Motor neuron (in vitro differentiated cells): ENCODE measurements around the gene PNKD. TPM values are rescaled to one million over a fixed set of nuclear protein-coding genes. Genes with fewer than 3 reads are reported as not detected.

Experiments used
- ATAC-seq, 8 experiments: fragments of 200-7000 bp; cut with Tn5 transposase; replicated peaks in 6 of 8; 2 replicates each; pipeline ENCODE4 v1.8.0; 2021; ENCODE audit warnings: mild to moderate bottlenecking in 8 of 8, moderate library complexity in 8 of 8
- H3K27ac ChIP-seq, 2 donors: fragments of 250-450 bp; sonication (Bioruptor Pico); 2 replicates each; pipeline ENCODE4 v1.9.0; 2021; ENCODE audit warnings: antibody characterized with exemption in 2 of 2, mild to moderate bottlenecking in 2 of 2, moderate library complexity in 1 of 2
- H3K4me1 ChIP-seq, 2 donors: fragments of 250-450 bp; sonication (Bioruptor Pico); replicated peaks in 1 of 2; 2 replicates each; pipeline ENCODE4 v1.6.1; 2021; ENCODE audit warnings: antibody characterized with exemption in 2 of 2, mild to moderate bottlenecking in 2 of 2, moderate library complexity in 1 of 2
- H3K4me3 ChIP-seq, 5 donors: fragments of 250-450 bp; sonication (Bioruptor Pico); 2 replicates each; pipeline ENCODE4 v1.9.0; 2021; ENCODE audit warnings: antibody characterized with exemption in 5 of 5, mild to moderate bottlenecking in 5 of 5, moderate library complexity in 4 of 5
- WGBS, 10 experiments: fragments of 450-650 bp; shearing (Covaris generic); methylation state at CpG; one replicate each; pipeline ENCODE4 v1.0.0; 2022; 5-methylcytosine and 5-hydroxymethylcytosine counted together
- in situ Hi-C, 9 experiments: fragments of 400-800 bp; cut with MboI; loops; one replicate each; pipeline ENCODE4 v1.15.0; 2021; ENCODE audit warnings: low sequenced_read_pairs in 9 of 9, low pct_unique_long_range_greater_than_20kb in 2 of 9; ENCODE audit not compliant: unreplicated experiment in 9 of 9
- total RNA-seq, 8 experiments: library from RNA; unstranded; fragments of 300-600 nt; gene quantifications; 2 replicates each; pipeline versions ENCODE4 v1.2.3 to v1.2.4, GENCODE V29; 2022

The PNKD gene
- total RNA-seq, 8 experiments from 2014 or later, result 41.4 to 122 (median 60.8) TPM

DNA sequence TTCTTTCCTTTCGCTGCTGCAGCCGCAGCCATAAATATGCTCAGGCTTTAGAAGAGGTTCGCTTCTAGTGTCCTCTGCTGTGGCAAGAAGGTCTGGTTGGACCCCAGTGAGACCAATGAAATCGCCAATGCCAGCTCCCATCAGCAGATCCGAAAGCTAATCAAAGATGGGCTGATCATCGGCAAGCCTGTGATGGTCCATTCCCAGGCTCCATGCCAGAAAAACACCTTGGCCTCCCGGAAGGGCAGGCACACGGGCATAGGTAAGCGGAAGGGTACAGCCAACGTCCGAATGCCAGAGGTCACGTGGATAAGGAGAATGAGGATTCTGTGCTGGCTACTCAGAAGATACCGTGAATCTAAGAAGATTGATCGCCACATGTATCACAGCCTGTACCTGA, 83.7 kb downstream of the PNKD start:
- WGBS, 10 experiments, result 60 to 89% (median 82%) methylated on average over 1 to 10 of the region's 14 CpGs
- in situ Hi-C loops, result no loop called here
- no peak overlapping the region for H3K27ac ChIP-seq
- no peak overlapping the region for H3K4me3 ChIP-seq
- peaks cover 0 to 9% of the 10 kb centered on the region in 2 donors for H3K4me1 ChIP-seq
- no peak for ATAC-seq

GRCh38 chr2:218354850-218355443, 84.6 kb downstream of the PNKD start:
- whole genome bisulfite sequencing, 10 experiments, result 40 to 100% (median 76%) methylated on average over 1 to 13 of the region's 20 CpGs; no CpG with 5 or more reads in 1 of the 10 experiments
- no peak for ATAC-seq
- Histone ChIP-seq H3K4me3 (no peak overlapping the region), H3K4me1 (peaks cover 0 to 9% of the 10 kb centered on the region in 2 donors), H3K27ac (no peak overlapping the region)
- in situ Hi-C loops, result no loop called here

GRCh38 chr2:218357236-218358177, 87.2 kb downstream of the PNKD start:
- Histone ChIP-seq H3K27ac (no peak overlapping the region), H3K4me1 (peaks cover 0 to 9% of the 10 kb centered on the region in 2 donors), H3K4me3 (no peak overlapping the region)
- WGBS, 10 experiments, result 61 to 87% (median 76%) methylated on average over 2 to 13 of the region's 17 CpGs; no CpG with 5 or more reads in 2 of the 10 experiments
- ATAC-seq, result no peak
- in situ Hi-C loops, result no loop called here

DNA sequence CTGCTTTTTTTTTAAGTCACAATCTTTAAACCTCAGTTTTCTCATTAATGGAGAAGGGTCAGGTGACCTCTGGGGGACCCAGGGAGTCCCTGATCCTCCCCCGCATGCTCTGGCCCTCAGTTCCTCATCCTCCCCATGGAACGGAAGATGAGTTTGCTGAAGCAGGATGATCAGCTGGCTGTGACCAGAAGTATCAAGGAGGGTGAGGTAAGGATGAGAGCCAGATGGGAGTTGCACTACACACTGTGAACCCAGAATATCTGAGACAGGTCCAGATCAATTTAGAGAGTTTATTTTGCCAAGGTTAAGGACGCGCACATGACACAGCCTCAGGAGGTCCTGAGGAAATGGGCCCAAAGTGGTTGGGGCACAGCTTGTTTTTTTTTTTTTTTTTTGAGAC, 90.1 kb downstream of the PNKD start:
- no peak for ATAC-seq
- no peak overlapping the region for H3K27ac ChIP-seq
- WGBS, 10 experiments, result 76 to 100% (median 93%) methylated on average over 2 to 4 of the region's 4 CpGs; no CpG with 5 or more reads in 5 of the 10 experiments
- H3K4me3 ChIP-seq, result no peak overlapping the region
- in situ Hi-C loops, result no loop called here
- peaks cover 0 to 9% of the 10 kb centered on the region in 2 donors for H3K4me1 ChIP-seq

DNA sequence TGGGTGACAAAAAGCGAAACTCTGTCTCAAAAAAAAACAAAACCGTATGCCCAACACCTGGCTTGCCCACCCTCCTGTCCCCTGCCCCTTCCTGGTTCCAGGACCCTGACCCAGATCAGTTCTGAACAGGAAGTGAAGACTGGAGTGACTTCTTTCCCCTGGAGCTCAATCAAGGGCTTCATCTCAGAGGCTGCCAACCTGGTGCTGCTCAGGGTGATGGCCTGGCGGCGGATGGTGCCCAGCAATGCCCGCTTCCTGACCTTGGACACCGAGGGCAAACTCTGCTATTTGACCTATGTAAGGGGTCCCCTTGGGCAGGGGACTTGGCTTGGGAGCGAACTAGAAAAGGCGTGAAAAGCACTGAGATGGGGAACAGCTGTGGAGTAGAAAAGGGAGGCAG, 92.3 kb downstream of the PNKD start:
- ATAC-seq, result no peak
- in situ Hi-C loops, result no loop called here
- WGBS, 10 experiments, result 58 to 100% (median 90%) methylated on average over 1 to 5 of the region's 8 CpGs; no CpG with 5 or more reads in 3 of the 10 experiments
- Histone ChIP-seq H3K4me3 (no peak overlapping the region), H3K4me1 (no peaks in the 10 kb centered on the region), H3K27ac (no peak overlapping the region)

GRCh38 chr2:218363736-218364135, 93.4 kb downstream of the PNKD start:
- H3K27ac ChIP-seq, result no peak overlapping the region
- in situ Hi-C loops, result no loop called here
- ATAC-seq, result no peak
- 0 to 80% (median 55%) methylated on average over 1 to 3 of the region's 3 CpGs; no CpG with 5 or more reads in 2 of the 10 experiments for WGBS, 10 experiments
- H3K4me1 ChIP-seq, result no peaks in the 10 kb centered on the region
- H3K4me3 ChIP-seq, result no peak overlapping the region

- H3K4me3 ChIP-seq, result no peak overlapping the region
- WGBS, 10 experiments, result 50 to 100% (median 100%) methylated on average over 1 to 4 of the region's 6 CpGs; no CpG with 5 or more reads in 7 of the 10 experiments
- in situ Hi-C loops, result no loop called here
- H3K27ac ChIP-seq, result no peak overlapping the region
- ATAC-seq, result no peak
- no peaks in the 10 kb centered on the region for H3K4me1 ChIP-seq
Observed at GRCh38 chr2:218364196-218364595, 93.9 kb downstream of the PNKD start.

DNA sequence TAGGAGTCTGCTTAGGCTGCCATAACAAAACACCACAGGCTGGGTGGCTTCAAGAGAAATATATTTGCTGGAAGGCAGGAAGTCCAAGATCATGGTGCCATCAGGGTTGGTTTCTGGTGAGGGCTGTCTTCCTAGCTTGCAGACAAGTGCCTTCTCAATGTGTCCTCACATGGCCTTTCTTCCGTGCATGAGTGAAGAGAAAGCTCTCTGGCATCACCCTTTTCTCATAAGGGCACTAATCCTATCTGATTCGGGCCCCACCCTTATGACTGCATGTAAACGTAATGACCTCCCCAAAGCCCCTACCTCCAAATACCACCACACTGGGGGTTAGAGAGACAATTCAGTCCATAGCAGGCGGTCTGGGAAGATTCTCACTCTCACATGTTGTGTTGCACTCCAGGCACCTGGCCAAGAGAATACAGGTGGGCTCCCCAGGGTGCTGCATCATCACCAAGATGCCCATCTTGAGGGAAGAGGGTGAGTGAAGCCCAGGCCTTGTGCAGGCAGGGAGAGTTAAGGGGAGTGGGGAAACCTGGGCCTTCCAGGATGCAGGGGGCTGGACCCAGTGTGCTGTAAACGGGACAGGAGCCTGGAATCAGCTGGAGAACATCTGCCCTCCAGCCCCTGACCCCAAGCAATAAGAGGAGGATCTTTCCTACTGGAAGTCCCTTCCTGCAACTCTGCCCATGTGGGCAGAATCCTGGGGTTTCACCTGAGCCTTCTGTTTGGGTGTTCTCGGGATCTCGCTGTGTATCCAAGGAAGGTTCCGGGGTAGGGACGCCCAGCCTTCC, 96.5 kb downstream of the PNKD start:
- WGBS, 10 experiments, result 60 to 100% (median 90%) methylated on average over 1 to 4 of the region's 9 CpGs; no CpG with 5 or more reads in 2 of the 10 experiments
- no peak overlapping the region for H3K27ac ChIP-seq

GRCh38 chr2:218367415-218368149, 97.3 kb downstream of the PNKD start:
- peak; percentile 77 to 99 (median 94) for ATAC-seq
- in situ Hi-C loops, result no loop called here
- H3K4me1 ChIP-seq, result no peaks in the 10 kb centered on the region
- H3K4me3 ChIP-seq, result peak overlapping the region in 3 of 5 donors; percentile 14 to 31 (median 21)
- H3K27ac ChIP-seq, result peak overlapping the region in 1 of 2 donors; percentile 52
- WGBS, 10 experiments, result 27 to 83% (median 45%) methylated on average over 2 to 10 of the region's 60 CpGs; no CpG with 5 or more reads in 4 of the 10 experiments

More for the DNA sequence above, 96.5 kb downstream of the PNKD start:
- Histone ChIP-seq H3K4me3 (no peak overlapping the region), H3K4me1 (no peaks in the 10 kb centered on the region)
- no peak for ATAC-seq
- in situ Hi-C loops, result no loop called here

DNA sequence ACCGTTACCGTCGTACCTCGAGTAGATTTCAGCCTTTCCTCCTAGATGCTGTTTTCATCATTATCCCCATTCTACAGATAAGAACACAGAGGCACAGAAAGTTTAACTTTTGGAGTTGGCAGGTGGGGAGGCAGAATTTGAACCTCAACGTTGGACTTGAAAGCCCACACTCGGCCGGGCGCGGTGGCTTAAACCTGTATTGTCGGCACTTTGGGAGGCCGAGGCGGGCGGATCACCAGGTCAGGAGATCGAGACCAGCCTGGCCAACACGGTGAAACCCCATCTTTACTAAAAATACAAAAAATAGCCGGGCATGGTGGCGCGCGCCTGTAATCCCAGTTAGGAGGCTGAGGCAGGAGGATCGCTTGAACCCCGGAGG, 97.8 kb downstream of the PNKD start:
- in situ Hi-C loops, result no loop called here
- Histone ChIP-seq H3K27ac (no peak overlapping the region), H3K4me1 (no peaks in the 10 kb centered on the region), H3K4me3 (peak overlapping the region in 3 of 5 donors; percentile 14 to 31 (median 21))
- no peak for ATAC-seq
- 60 to 100% (median 72%) methylated on average over 2 to 21 of the region's 21 CpGs; no CpG with 5 or more reads in 3 of the 10 experiments for WGBS, 10 experiments

- Histone ChIP-seq H3K4me3 (no peak overlapping the region), H3K4me1 (no peaks in the 10 kb centered on the region), H3K27ac (no peak overlapping the region)
- WGBS, 10 experiments, result 0 to 93% (median 48%) methylated on average over 1 to 15 of the region's 27 CpGs
- in situ Hi-C loops, result no loop called here
- ATAC-seq, result peak in 2 of 8 experiments; percentile 20 to 47
Observed at GRCh38 chr2:218368621-218369153, 98.4 kb downstream of the PNKD start.

- in situ Hi-C loops, result no loop called here
- no peaks in the 10 kb centered on the region for H3K4me1 ChIP-seq
- peak in 1 of 8 experiments; percentile 58 for ATAC-seq
- no peak overlapping the region for H3K4me3 ChIP-seq
- 0 to 100% (median 50%) methylated on average over 1 to 2 of the region's 2 CpGs; no CpG with 5 or more reads in 1 of the 10 experiments for WGBS, 10 experiments
- H3K27ac ChIP-seq, result no peak overlapping the region
Observed at GRCh38 chr2:218369330-218369729, 99.0 kb downstream of the PNKD start.
